ENCODE results near the gene SOX12. TPM values are rescaled to one million over a fixed set of nuclear protein-coding genes. Genes with fewer than 3 reads are reported as not detected.

SOX12 gene
- polyA plus RNA-seq, 1 of the 3 experiments (the other 2 are of a cell fraction) = 11.3 TPM

GRCh38 chr20:276620-277495, 48.5 kb upstream of the SOX12 start:
- Histone ChIP-seq H3K4me1 (ENCODE audit: control insufficient read depth in 1 of 2, insufficient read depth in 2 of 2, low read depth in 1 of 2, low read length in 1 of 2) (no peaks in the 10 kb centered on the region), H3K4me3 (ENCODE audit: low read depth in 2 of 2, low read length in 1 of 2) (no peak overlapping the region), H3K9ac (no peak overlapping the region), H3K4me2 (no peak overlapping the region), H2AFZ (ENCODE audit: low read depth) (no peak overlapping the region), H3K79me2 (ENCODE audit: insufficient read depth) (no peaks in the 10 kb centered on the region), H4K20me1 (ENCODE audit: insufficient read depth) (no peaks in the 10 kb centered on the region), H3K36me3 (replicated peaks in 1 of 2; ENCODE audit: control insufficient read depth in 1 of 2, insufficient read depth in 2 of 2, low read length in 1 of 2) (peaks cover 0 to 23% of the 10 kb centered on the region in 2 experiments), H3K9me2 (no peaks in the 10 kb centered on the region), H3K27ac (ENCODE audit: low read depth in 2 of 2, low read length in 1 of 2) (no peak overlapping the region), H3K9me3 (no peaks in the 10 kb centered on the region), H3F3A (replicated peaks; ENCODE audit: insufficient read depth) (no peaks in the 10 kb centered on the region), H3K27me3 (ENCODE audit: insufficient read depth) (no peaks in the 10 kb centered on the region)
- WGBS (ENCODE audit: low lambda C conversion rate) = 93% methylated on average over 11 of the region's 12 CpGs
- TF ChIP-seq YY1 (IDR thresholded peaks at IDR 0.05; ENCODE audit: low read depth) (no peak), JUND (IDR thresholded peaks at IDR 0.05) (no peak), MXI1 (IDR thresholded peaks at IDR 0.05; ENCODE audit: low read depth, low read length) (no peak), USF1 (IDR thresholded peaks at IDR 0.05; ENCODE audit: borderline replicate concordance, low read depth) (no peak), REST (IDR thresholded peaks at IDR 0.05; ENCODE audit: low read depth, low read length) (no peak), RFX5 (IDR thresholded peaks at IDR 0.05; ENCODE audit: low read length) (no peak), RXRA (IDR thresholded peaks at IDR 0.05; ENCODE audit: borderline replicate concordance, low read depth) (no peak), SMC3 (IDR thresholded peaks at IDR 0.05; ENCODE audit: low read depth, low read length) (no peak), NFIC (IDR thresholded peaks at IDR 0.05; ENCODE audit: borderline replicate concordance) (no peak), TCF12 (IDR thresholded peaks at IDR 0.05) (no peak), PBX3 (IDR thresholded peaks at IDR 0.05) (no peak), RCOR1 (IDR thresholded peaks at IDR 0.05; ENCODE audit: low read length) (no peak), POLR2AphosphoS5 (IDR thresholded peaks at IDR 0.05; ENCODE audit: low read depth, low read length) (no peak), RAD21 (IDR thresholded peaks at IDR 0.05; ENCODE audit: low read length) (no peak), USF2 (IDR thresholded peaks at IDR 0.05; ENCODE audit: borderline replicate concordance, low read depth, low read length) (no peak), GATA2 (CRISPR knock-in tag; IDR thresholded peaks at IDR 0.05) (no peak), MEF2A (IDR thresholded peaks at IDR 0.05; ENCODE audit: borderline replicate concordance, low read depth) (no peak), TEAD4 (IDR thresholded peaks at IDR 0.05; ENCODE audit: borderline replicate concordance, insufficient read depth) (no peak), EP300 (IDR thresholded peaks at IDR 0.05; ENCODE audit: borderline replicate concordance in 1 of 2, low read depth in 1 of 2, low read length in 1 of 2) (no peak)
- no peak for DNase-seq
- ChIA-PET CTCF (interaction anchor here (0.7 to 1.7 kb wide), 2 partner anchors 9 to 10 kb away, joined by 3 to 6 read pairs; no protein-coding TSS in a partner anchor), POLR2A (no interaction called here)

Measured in SK-N-SH (cell line).